NCI-H2029 treated with DMSO at 0.1 percent for 48 hours (cell line): ENCODE data around the gene GVQW3.

Experiments used
- DNase-seq: peaks from one replicate; lab custom pipeline; 2025; lab: John Stamatoyannopoulos, UW

Gene GVQW3

GRCh38 chr11:76445121-76446084 is 64.3 kb downstream of the GVQW3 start:
- DNase-seq: peak; percentile 47

GRCh38 chr11:76448506-76448905 is 67.4 kb downstream of the GVQW3 start:
- no peak for DNase-seq

GRCh38 chr11:76453248-76453647 is 72.1 kb downstream of the GVQW3 start:
- DNase-seq: no peak

GRCh38 chr11:76455331-76455730 is 74.2 kb downstream of the GVQW3 start:
- DNase-seq: no peak

GRCh38 chr11:76455931-76456330 is 74.8 kb downstream of the GVQW3 start:
- no peak for DNase-seq

GRCh38 chr11:76456571-76456970 is 75.4 kb downstream of the GVQW3 start:
- DNase-seq: no peak
